Activated T-cell treated with anti-CD3 and anti-CD28 coated beads, Interleukin-2, amount 50 U/mL, for 4 hours (primary cell): ENCODE results near the gene ATP8A2. TPM values are rescaled to one million over a fixed set of nuclear protein-coding genes. Genes with fewer than 3 reads are reported as not detected.

ENCODE experiments used
- ATAC-seq, 2 donors: fragments of 200-7000 bp; cut with Tn5 transposase; one replicate each; pipeline ENCODE4 v1.10.0; 2021
- DNase-seq: peaks from one replicate; pipeline ENCODE4 v3.0.0-alpha.2; 2020
- H3K27me3 Mint-ChIP-seq: one replicate; pipeline ENCODE4 v1.8.0; 2021; ENCODE audit warnings: low read depth, mixed read lengths
- H3K36me3 Mint-ChIP-seq: one replicate; pipeline ENCODE4 v1.8.0; 2022; ENCODE audit warnings: mixed read lengths; ENCODE audit not compliant: insufficient read depth
- H3K4me1 Mint-ChIP-seq: one replicate; pipeline ENCODE4 v1.8.0; 2021; ENCODE audit warnings: low read depth, mixed read lengths
- H3K4me3 Mint-ChIP-seq: one replicate; pipeline ENCODE4 v1.8.0; 2021; ENCODE audit warnings: mild to moderate bottlenecking, moderate library complexity, mixed read lengths
- H3K9me3 Mint-ChIP-seq: one replicate; pipeline ENCODE4 v1.8.0; 2021; ENCODE audit warnings: mixed read lengths
- total RNA-seq, 3 donors: library from RNA; stranded (reverse); gene quantifications; one replicate each; pipeline ENCODE4 v1.2.1, GENCODE V29; 2021

ATP8A2 gene
- total RNA-seq, 3 donors from 2014 or later = 0.22 to 0.56 (median 0.50) TPM

- no peaks in the 10 kb centered on the region for H3K36me3 Mint-ChIP-seq
- H3K4me3 Mint-ChIP-seq = no peak overlapping the region
- DNase-seq (no peak), ATAC-seq (no peak)
- H3K4me1 Mint-ChIP-seq = peaks cover 9% of the 10 kb centered on the region
- no peaks in the 10 kb centered on the region for H3K27me3 Mint-ChIP-seq
- no peaks in the 10 kb centered on the region for H3K9me3 Mint-ChIP-seq
Measured at GRCh38 chr13:25965596-25965995, 593.8 kb downstream of the ATP8A2 start.

GRCh38 chr13:25966086-25966485 lies 594.3 kb downstream of the ATP8A2 start:
- H3K9me3 Mint-ChIP-seq = no peaks in the 10 kb centered on the region
- H3K4me3 Mint-ChIP-seq = no peak overlapping the region
- ATAC-seq = no peak

GRCh38 chr13:25967144-25967543 lies 595.4 kb downstream of the ATP8A2 start:
- no peaks in the 10 kb centered on the region for H3K9me3 Mint-ChIP-seq
- no peak overlapping the region for H3K4me3 Mint-ChIP-seq
- H3K27me3 Mint-ChIP-seq = no peaks in the 10 kb centered on the region
- ATAC-seq = no peak
- no peak for DNase-seq
- peaks cover 21% of the 10 kb centered on the region for H3K4me1 Mint-ChIP-seq
- H3K36me3 Mint-ChIP-seq = no peaks in the 10 kb centered on the region

More at GRCh38 chr13:25966086-25966485, 594.3 kb downstream of the ATP8A2 start:
- no peaks in the 10 kb centered on the region for H3K36me3 Mint-ChIP-seq
- H3K27me3 Mint-ChIP-seq = no peaks in the 10 kb centered on the region
- peaks cover 11% of the 10 kb centered on the region for H3K4me1 Mint-ChIP-seq
- no peak for DNase-seq

GRCh38 chr13:25971047-25971446 lies 599.3 kb downstream of the ATP8A2 start:
- ATAC-seq = no peak
- Mint-ChIP-seq H3K9me3 (no peaks in the 10 kb centered on the region), H3K4me3 (no peak overlapping the region), H3K27me3 (no peaks in the 10 kb centered on the region), H3K36me3 (no peaks in the 10 kb centered on the region), H3K4me1 (peaks cover 49% of the 10 kb centered on the region)
- no peak for DNase-seq

- no peak overlapping the region for H3K4me3 Mint-ChIP-seq
- H3K27me3 Mint-ChIP-seq = no peaks in the 10 kb centered on the region
- H3K4me1 Mint-ChIP-seq = peaks cover 51% of the 10 kb centered on the region
- DNase-seq (peak; percentile 36), ATAC-seq (peak; percentile 40 to 82)
- no peaks in the 10 kb centered on the region for H3K9me3 Mint-ChIP-seq
- H3K36me3 Mint-ChIP-seq = no peaks in the 10 kb centered on the region
Measured at GRCh38 chr13:25971459-25972145, 599.8 kb downstream of the ATP8A2 start.

- H3K4me3 Mint-ChIP-seq = no peak overlapping the region
- H3K9me3 Mint-ChIP-seq = no peaks in the 10 kb centered on the region
- DNase-seq (no peak), ATAC-seq (no peak)
- H3K4me1 Mint-ChIP-seq = peaks cover 58% of the 10 kb centered on the region
- H3K36me3 Mint-ChIP-seq = no peaks in the 10 kb centered on the region
- H3K27me3 Mint-ChIP-seq = no peaks in the 10 kb centered on the region
Measured at GRCh38 chr13:25973085-25973484, 601.3 kb downstream of the ATP8A2 start.

GRCh38 chr13:25973576-25973975 lies 601.8 kb downstream of the ATP8A2 start:
- H3K9me3 Mint-ChIP-seq = no peaks in the 10 kb centered on the region
- H3K27me3 Mint-ChIP-seq = no peaks in the 10 kb centered on the region
- ATAC-seq (peak; percentile 38 to 44), DNase-seq (no peak)
- H3K36me3 Mint-ChIP-seq = no peaks in the 10 kb centered on the region
- H3K4me3 Mint-ChIP-seq = no peak overlapping the region
- peaks cover 58% of the 10 kb centered on the region for H3K4me1 Mint-ChIP-seq

GRCh38 chr13:25977216-25977615 lies 605.4 kb downstream of the ATP8A2 start:
- DNase-seq (no peak), ATAC-seq (no peak)
- peak overlapping the region; percentile 48 for H3K4me3 Mint-ChIP-seq
- no peaks in the 10 kb centered on the region for H3K9me3 Mint-ChIP-seq
- no peaks in the 10 kb centered on the region for H3K36me3 Mint-ChIP-seq
- H3K27me3 Mint-ChIP-seq = no peaks in the 10 kb centered on the region
- peaks cover 36% of the 10 kb centered on the region for H3K4me1 Mint-ChIP-seq

- peaks cover 31% of the 10 kb centered on the region for H3K4me1 Mint-ChIP-seq
- no peaks in the 10 kb centered on the region for H3K27me3 Mint-ChIP-seq
- ATAC-seq (no peak), DNase-seq (no peak)
- H3K4me3 Mint-ChIP-seq = no peak overlapping the region
- no peaks in the 10 kb centered on the region for H3K9me3 Mint-ChIP-seq
- H3K36me3 Mint-ChIP-seq = no peaks in the 10 kb centered on the region
Measured at GRCh38 chr13:25977671-25978070, 605.9 kb downstream of the ATP8A2 start.

- no peak for ATAC-seq
Measured at GRCh38 chr13:25978961-25979360, 607.2 kb downstream of the ATP8A2 start.

GRCh38 chr13:25979371-25979770 lies 607.6 kb downstream of the ATP8A2 start:
- Mint-ChIP-seq H3K27me3 (no peaks in the 10 kb centered on the region), H3K9me3 (no peaks in the 10 kb centered on the region)

More at GRCh38 chr13:25978961-25979360, 607.2 kb downstream of the ATP8A2 start:
- Mint-ChIP-seq H3K4me3 (no peak overlapping the region), H3K9me3 (no peaks in the 10 kb centered on the region), H3K36me3 (no peaks in the 10 kb centered on the region), H3K4me1 (peaks cover 20% of the 10 kb centered on the region), H3K27me3 (no peaks in the 10 kb centered on the region)
- no peak for DNase-seq

GRCh38 chr13:25980255-25980654 lies 608.5 kb downstream of the ATP8A2 start:
- DNase-seq = no peak
- Mint-ChIP-seq H3K27me3 (no peaks in the 10 kb centered on the region), H3K4me3 (no peak overlapping the region), H3K4me1 (peaks cover 9% of the 10 kb centered on the region), H3K9me3 (no peaks in the 10 kb centered on the region), H3K36me3 (no peaks in the 10 kb centered on the region)
- ATAC-seq = no peak

More at GRCh38 chr13:25979371-25979770, 607.6 kb downstream of the ATP8A2 start:
- Mint-ChIP-seq H3K4me3 (no peak overlapping the region), H3K4me1 (peaks cover 16% of the 10 kb centered on the region), H3K36me3 (no peaks in the 10 kb centered on the region)
- ATAC-seq (no peak), DNase-seq (no peak)

GRCh38 chr13:25981060-25981459 lies 609.3 kb downstream of the ATP8A2 start:
- Mint-ChIP-seq H3K4me1 (peaks cover 9% of the 10 kb centered on the region), H3K36me3 (no peaks in the 10 kb centered on the region), H3K9me3 (no peaks in the 10 kb centered on the region), H3K4me3 (no peak overlapping the region), H3K27me3 (no peaks in the 10 kb centered on the region)
- DNase-seq (no peak), ATAC-seq (no peak)

GRCh38 chr13:25982907-25983306 lies 611.1 kb downstream of the ATP8A2 start:
- ATAC-seq (no peak), DNase-seq (no peak)
- Mint-ChIP-seq H3K36me3 (no peaks in the 10 kb centered on the region), H3K27me3 (no peaks in the 10 kb centered on the region), H3K9me3 (no peaks in the 10 kb centered on the region), H3K4me3 (no peak overlapping the region), H3K4me1 (no peaks in the 10 kb centered on the region)

GRCh38 chr13:25987987-25988386 lies 616.2 kb downstream of the ATP8A2 start:
- H3K36me3 Mint-ChIP-seq = no peaks in the 10 kb centered on the region
- ATAC-seq (no peak), DNase-seq (no peak)
- H3K4me3 Mint-ChIP-seq = no peak overlapping the region
- H3K27me3 Mint-ChIP-seq = no peaks in the 10 kb centered on the region
- no peaks in the 10 kb centered on the region for H3K9me3 Mint-ChIP-seq
- no peaks in the 10 kb centered on the region for H3K4me1 Mint-ChIP-seq
